Measurements from ENCODE around the gene ATP2A1.

ATP2A1 gene

GRCh38 chr16:28946681-28947080 is 68.4 kb downstream of the ATP2A1 start:
- no peak for TF ChIP-seq JUND (IDR thresholded peaks at IDR 0.05; ENCODE audit: low read depth)
- no peak for DNase-seq (ENCODE audit: low read depth in 1 of 2, low spot score in 1 of 2)
- in situ Hi-C loops (cut with HindIII; ENCODE audit: low pct_unique_long_range_greater_than_20kb, low sequenced_read_pairs) = no loop called here

DNA sequence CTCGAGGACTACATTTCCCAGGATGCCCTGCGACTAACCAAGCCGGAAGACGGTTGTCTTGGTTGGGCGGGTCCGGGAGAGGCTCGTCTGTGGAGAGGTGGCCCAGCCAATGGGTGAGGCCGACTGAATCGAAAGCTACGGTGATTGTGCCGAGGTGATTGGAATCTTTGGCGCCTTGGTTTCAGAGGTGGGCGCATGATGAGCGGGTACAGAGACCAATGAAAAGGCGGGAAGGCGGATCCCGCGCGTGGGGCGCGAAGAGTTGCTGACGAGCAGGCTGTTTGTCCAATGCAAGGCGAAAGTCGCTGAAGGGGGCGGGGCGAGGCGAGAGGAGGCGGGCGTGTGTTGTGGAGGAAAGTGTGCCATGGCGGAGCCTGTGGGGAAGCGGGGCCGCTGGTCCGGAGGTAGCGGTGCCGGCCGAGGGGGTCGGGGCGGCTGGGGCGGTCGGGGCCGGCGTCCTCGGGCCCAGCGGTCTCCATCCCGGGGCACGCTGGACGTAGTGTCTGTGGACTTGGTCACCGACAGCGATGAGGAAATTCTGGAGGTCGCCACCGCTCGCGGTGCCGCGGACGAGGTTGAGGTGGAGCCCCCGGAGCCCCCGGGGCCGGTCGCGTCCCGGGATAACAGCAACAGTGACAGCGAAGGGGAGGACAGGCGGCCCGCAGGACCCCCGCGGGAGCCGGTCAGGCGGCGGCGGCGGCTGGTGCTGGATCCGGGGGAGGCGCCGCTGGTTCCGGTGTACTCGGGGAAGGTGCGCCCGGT is 72.5 kb downstream of the ATP2A1 start, which contains the start of gene NFATC2IP:
Gene NFATC2IP, plus strand, starts transcription at position 290 of the 762 bp plus-strand sequence. Its CDS starts 75 bp downstream, at position 365.
- TF ChIP-seq JUND (IDR thresholded peaks at IDR 0.05; ENCODE audit: low read depth) = no peak
- DNase-seq (ENCODE audit: low read depth in 1 of 2, low spot score in 1 of 2) = peak; percentile 99 to 100
- in situ Hi-C loops (cut with HindIII; ENCODE audit: low pct_unique_long_range_greater_than_20kb, low sequenced_read_pairs) = no loop called here

DNA sequence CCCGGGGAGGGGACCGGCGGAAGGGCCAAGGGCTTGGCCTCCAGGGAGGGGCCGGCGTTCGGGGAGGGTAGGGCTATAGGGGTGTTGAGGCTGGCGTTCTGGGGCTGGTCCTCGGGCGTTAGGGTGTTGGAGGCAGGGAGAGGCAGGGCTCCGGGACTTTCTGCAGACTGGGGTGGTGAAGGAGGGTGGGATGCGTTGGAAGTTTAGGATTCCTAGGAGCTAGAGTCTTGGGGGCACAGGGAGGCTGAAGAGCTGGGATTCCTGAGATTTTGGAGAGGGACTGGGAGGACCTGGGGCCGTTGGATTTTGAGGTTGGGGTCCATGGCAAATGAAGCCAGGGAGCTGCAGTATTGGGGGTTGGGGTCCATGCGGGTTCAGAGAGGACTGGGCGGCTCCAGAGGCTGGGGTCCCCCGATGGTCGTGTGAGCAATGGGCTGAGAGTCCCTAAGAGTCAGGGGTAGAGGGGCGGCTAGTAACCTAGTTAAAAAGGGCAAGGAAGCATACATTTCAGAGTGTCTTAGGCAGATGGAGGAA is 73.2 kb downstream of the ATP2A1 start:
- TF ChIP-seq JUND (IDR thresholded peaks at IDR 0.05; ENCODE audit: low read depth) = no peak
- in situ Hi-C loops (cut with HindIII; ENCODE audit: low pct_unique_long_range_greater_than_20kb, low sequenced_read_pairs) = no loop called here
- DNase-seq (ENCODE audit: low read depth in 1 of 2, low spot score in 1 of 2) = no peak
